Measurements from ENCODE around the gene CFAP43.

CFAP43 gene

GRCh38 chr10:104155591-104155990 is 76.6 kb downstream of the CFAP43 start:
- TF ChIP-seq, protein P1, sequence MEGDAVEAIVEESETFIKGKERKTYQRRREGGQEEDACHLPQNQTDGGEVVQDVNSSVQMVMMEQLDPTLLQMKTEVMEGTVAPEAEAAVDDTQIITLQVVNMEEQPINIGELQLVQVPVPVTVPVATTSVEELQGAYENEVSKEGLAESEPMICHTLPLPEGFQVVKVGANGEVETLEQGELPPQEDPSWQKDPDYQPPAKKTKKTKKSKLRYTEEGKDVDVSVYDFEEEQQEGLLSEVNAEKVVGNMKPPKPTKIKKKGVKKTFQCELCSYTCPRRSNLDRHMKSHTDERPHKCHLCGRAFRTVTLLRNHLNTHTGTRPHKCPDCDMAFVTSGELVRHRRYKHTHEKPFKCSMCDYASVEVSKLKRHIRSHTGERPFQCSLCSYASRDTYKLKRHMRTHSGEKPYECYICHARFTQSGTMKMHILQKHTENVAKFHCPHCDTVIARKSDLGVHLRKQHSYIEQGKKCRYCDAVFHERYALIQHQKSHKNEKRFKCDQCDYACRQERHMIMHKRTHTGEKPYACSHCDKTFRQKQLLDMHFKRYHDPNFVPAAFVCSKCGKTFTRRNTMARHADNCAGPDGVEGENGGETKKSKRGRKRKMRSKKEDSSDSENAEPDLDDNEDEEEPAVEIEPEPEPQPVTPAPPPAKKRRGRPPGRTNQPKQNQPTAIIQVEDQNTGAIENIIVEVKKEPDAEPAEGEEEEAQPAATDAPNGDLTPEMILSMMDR (IDR thresholded peaks at IDR 0.05; ENCODE audit: insufficient read depth, missing control alignments) = no peak
- no peak for FAIRE-seq
- DNase-seq (ENCODE audit: insufficient read length, low spot score) = no peak

GRCh38 chr10:104151737-104152136 is 80.4 kb downstream of the CFAP43 start:
- DNase-seq (ENCODE audit: insufficient read length, low spot score) (no peak), FAIRE-seq (no peak)
- TF ChIP-seq, protein P1 (IDR thresholded peaks at IDR 0.05; ENCODE audit: insufficient read depth, missing control alignments) = no peak

- no peak for FAIRE-seq
- no peak for DNase-seq (ENCODE audit: insufficient read length, low spot score)
Observed at GRCh38 chr10:104150139-104150538, 82.0 kb downstream of the CFAP43 start.

GRCh38 chr10:104146882-104147281 is 85.3 kb downstream of the CFAP43 start:
- FAIRE-seq (no peak), DNase-seq (ENCODE audit: insufficient read length, low spot score) (no peak)
- TF ChIP-seq, protein P1 (IDR thresholded peaks at IDR 0.05; ENCODE audit: insufficient read depth, missing control alignments) = no peak

More at GRCh38 chr10:104150139-104150538, 82.0 kb downstream of the CFAP43 start:
- TF ChIP-seq, protein P1 (IDR thresholded peaks at IDR 0.05; ENCODE audit: insufficient read depth, missing control alignments) = no peak

DNA sequence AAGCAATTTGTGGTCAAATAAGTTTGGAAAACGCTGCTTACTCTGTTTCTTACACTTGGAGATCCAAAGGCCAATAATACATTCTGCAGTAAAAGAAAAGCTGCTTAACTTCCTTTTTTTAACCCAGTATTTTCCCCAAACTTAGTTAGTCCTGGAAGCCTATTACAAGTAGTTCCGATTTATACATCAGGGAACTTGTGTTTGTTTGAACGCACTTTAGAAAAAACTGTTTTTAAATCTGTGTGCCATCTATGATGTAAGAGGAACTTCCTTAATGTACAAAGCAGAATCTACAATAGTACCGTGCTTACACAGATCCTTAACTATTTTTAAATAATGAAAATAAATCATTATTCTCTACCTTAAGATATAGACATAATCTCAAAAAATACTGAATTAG is 87.2 kb downstream of the CFAP43 start:
- DNase-seq (ENCODE audit: insufficient read length, low spot score) (no peak), FAIRE-seq (no peak)
- TF ChIP-seq, protein P1 (IDR thresholded peaks at IDR 0.05; ENCODE audit: insufficient read depth, missing control alignments) = no peak

- FAIRE-seq (no peak), DNase-seq (ENCODE audit: insufficient read length, low spot score) (no peak)
- TF ChIP-seq, protein P1 (IDR thresholded peaks at IDR 0.05; ENCODE audit: insufficient read depth, missing control alignments) = no peak
Observed at GRCh38 chr10:104143829-104144228, 88.3 kb downstream of the CFAP43 start.

DNA sequence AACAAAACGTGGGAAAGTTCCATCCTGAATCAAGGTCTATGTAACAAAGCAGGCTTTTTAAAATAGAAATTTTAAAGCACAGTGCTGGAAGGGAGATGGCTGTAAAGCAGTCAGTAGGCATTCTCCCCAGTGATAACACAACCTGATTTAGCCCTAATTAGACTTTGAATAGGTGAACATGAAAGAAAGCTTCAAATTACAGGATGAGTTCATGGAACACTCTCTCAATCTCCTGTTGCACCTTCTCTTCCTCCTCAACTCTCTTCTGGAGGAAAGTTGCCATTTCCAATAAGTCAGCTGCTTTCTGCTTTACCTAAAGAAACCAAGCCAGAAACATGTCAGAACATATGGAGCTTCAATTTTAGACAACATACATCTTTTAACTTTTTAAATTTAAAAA is 90.1 kb downstream of the CFAP43 start:
- TF ChIP-seq, protein P1 (IDR thresholded peaks at IDR 0.05; ENCODE audit: insufficient read depth, missing control alignments) = no peak
- FAIRE-seq (no peak), DNase-seq (ENCODE audit: insufficient read length, low spot score) (no peak)
